HG02981 (cell line): ENCODE measurements around the gene DAB2.
"Not testable (repeated sequence)": the region's sequence is repeated elsewhere in the genome, so short reads cannot be mapped to it uniquely, and the experiment has no call there.

Experiments
- ATAC-seq: cut with Tn5 transposase; IDR thresholded peaks from one replicate; pipeline ENCODE4 v1.9.1; 2021; ENCODE audit warnings: mild to moderate bottlenecking, moderate library complexity; ENCODE audit not compliant: unreplicated experiment

The DAB2 gene

DNA sequence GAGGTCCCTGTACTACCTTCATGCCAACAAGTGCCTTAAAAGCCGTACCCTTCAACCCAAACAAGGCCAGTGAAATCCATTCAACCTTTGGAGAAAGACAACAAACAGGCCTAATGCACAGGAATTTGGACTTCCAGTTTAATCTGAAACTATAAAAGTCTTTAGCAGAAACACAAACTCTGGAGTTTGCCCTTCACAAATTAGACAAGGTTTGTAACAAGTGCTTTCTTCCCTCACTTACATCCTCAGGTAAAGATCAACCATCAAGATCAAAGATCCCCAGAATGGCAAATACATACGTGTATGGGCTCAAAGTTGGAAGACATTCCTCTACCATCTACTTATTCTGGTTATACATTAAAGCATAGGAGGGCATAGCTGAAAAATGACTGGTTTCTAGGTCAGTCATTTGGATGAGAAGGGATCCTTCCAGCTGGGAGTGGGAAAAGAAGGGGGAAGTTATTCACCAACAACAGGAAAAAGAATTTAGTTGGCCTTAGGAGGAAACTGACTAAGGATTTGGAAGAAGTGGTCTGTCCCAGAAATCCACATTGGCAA lies 2.0 kb downstream of the DAB2 start:
- no peak for ATAC-seq

- no peak for ATAC-seq
These were observed 2.7 kb downstream of the DAB2 start for GRCh38 chr5:39422036-39422606.

DNA sequence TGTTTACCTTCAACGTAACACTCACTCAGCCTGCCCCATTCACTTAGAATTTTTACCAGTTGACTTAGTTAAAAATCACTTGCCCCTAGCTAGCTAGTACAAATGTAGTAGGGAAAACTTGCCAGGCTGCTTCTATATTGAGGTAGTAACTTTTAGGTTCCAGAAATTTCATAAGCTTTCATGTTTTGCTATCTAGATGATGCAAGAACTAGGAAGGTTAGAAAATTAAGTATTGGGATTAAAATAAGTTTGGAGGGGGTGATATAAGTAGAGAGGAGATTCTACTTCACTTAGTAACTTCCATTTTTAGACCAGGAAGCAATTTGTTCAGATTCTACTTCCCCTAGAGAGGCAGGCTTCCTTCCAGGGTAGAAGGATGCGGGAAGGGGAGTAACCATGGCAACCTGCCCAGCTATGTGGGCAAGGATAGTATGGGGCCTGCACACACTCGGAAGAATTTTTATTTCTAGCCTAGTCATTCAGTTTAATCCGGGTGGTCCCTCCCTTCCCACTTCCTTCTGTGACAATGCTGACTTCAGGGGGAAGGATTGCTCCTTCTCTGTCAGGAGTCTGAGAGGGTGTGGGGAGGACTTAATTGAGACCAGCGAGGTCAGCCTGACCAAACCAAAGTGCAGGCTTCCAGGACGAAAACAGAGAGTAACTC lies 4.2 kb downstream of the DAB2 start:
- no peak for ATAC-seq

DNA sequence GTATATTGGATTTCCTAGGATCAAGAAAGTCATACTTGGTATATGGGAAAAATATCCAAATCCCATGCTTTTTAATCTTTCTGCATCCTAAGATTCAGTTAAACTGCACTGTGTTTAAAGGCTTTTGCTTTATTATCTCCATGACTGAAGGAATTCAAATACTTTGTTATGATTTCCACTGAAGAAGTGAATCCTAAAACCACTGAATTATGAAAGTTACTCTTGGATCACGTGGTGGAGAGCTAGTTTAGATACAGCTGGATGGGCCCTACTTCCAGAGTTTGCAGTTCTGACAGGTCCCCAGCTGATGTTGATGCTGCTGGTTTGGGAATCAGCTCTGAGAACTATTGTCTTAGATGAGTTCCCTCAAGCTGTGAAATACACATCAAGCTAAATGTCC lies 5.0 kb downstream of the DAB2 start:
- ATAC-seq = no peak

- no peak for ATAC-seq
These were observed 6.8 kb downstream of the DAB2 start for GRCh38 chr5:39417979-39418378.

DNA sequence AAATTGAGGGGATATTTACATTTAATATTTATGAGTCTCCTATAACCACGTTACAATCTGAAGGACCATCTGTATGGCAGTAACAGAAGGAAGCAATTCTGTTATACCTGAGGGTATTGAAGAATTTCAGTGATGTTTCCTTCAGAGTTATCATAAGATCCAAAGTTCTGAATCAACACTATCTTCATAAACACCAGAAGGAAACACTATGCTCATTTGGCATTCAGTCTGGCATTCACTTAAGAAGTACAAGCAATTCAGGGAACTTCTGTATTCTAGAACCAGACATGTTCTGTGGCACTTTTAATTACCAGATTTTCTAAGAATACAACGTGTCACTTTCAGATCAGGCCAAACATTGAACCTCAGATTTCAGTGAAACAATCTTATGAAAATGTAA lies 9.6 kb downstream of the DAB2 start:
- ATAC-seq = no peak

DNA sequence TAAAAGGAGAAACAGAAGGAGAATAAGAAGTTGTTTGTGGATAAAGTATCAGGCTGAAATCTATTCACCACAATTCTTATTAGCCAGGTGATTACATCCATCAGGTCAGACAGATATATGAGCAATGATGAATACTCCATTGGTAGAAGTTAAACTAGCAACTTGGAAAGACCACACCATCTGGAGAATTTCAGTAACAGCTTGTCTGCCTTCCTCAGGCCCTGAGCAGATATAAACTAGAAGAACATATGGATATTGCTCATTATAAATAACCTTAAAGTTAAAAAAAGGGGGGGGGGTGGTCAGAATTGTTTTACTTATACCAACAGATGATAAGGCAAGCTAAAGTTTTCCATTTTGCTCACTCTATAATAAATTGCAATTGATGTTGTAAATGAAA lies 10.4 kb downstream of the DAB2 start:
- ATAC-seq = no peak

- ATAC-seq = no peak
These were observed 11.0 kb downstream of the DAB2 start for GRCh38 chr5:39413771-39414170.

DNA sequence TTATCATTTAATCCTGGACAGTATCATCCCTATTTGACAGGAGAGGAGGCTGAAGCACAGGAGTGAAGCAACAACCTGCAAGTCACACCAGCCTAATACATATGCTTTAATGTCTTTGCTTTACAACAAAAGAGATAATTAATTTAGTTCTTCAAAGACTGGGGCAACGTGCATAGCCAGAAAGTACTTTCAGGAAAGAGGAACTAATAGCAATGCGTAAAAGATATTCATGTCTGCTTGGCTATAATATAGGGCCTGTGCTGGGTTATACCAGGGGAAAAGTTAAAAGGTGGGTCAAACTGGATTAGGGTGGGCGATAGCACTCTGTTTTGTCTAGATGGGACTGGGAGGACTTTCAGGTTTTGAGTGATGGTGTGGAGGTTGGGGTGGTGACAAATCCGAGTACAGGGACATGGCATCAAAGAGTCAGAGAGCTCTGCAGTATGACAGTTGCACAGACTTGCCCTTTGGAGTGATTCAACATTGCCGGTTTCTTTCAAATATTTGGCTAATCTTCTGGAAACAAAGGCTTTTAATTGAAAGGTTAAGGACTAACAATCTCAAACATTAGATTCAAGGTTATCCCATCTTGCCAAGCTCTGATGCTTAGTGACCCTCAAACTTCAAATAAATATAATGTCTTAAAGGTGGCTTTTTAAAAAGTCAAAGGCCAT lies 11.9 kb downstream of the DAB2 start:
- no peak for ATAC-seq

DNA sequence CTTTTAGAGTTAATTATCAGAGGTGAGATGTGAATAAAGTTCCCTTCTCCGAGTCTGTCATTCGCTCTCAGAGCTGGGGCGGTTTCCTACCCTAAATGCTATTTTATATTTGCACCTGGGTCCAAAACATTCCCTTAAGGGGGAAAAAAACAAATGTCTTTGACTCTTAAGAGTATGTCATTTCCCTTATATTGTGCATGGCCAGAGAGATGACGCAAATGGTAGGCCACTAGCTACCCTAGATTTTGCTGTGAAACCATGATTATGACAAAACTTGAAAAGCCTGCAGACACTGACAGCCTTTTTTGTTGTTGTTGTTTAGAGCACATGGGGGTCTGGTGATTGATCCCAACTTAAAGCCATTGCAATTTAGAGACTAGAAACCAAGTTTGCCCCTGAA lies 12.8 kb downstream of the DAB2 start:
- no peak for ATAC-seq

DNA sequence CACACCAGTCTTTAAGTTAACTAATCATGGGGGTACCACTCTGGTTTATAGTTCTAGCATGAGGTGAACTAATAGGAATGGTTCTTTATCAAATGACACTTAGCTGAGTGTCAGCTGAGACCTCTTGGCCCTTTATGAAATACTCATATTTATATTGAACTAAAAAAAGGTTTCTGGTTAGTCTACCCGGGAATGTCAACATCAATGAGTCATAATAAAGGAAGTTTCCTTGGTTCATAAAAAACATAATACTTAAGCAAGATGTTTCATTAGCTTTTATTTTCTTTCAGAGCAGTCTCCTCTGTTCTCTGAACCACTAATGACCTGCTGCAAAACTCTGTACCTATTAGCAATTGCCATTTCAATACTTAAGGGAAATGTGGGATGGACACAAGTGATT lies 13.7 kb downstream of the DAB2 start:
- ATAC-seq = no peak

GRCh38 chr5:39409033-39409432 lies 15.7 kb downstream of the DAB2 start:
- no peak for ATAC-seq

- no peak for ATAC-seq
These were observed 19.5 kb downstream of the DAB2 start for GRCh38 chr5:39405083-39405843.

DNA sequence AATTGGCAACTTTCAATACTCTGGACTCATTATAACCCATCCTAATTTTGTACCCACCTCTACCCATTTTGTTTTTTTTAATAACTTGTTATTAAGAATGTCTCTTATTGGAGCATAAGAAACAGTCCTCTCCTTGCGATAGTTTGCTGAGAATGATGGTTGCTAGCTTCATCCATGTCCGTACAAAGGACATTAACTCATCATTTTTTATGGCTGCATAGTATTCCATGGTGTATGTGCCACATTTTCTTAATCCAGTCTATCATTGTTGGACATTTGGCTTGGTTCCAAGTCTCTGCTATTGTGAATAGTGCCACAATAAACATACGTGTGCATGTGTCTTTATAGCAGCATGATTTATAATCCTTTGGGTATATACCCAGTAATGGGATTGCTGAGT lies 21.0 kb downstream of the DAB2 start:
- not testable (repeated sequence) for ATAC-seq

DNA sequence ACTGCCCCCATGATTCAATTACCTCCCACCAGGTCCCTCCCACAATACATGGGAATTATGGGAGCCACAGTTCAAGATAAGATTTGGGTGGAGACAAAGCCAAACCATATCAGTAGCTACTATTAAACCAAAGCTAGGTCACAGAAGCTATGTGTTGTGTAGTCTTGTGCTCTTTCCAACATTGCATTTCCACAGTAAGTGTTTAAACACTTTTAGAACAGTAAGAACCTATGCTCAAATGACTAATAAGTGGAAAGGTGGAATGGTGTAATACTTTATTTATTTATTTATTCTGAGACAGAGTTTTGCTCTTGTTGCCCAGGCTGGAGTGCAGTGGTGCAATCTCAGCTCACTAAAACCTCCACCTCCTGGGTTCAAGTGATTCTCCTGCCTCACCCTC lies 22.6 kb downstream of the DAB2 start:
- not testable (repeated sequence) for ATAC-seq

DNA sequence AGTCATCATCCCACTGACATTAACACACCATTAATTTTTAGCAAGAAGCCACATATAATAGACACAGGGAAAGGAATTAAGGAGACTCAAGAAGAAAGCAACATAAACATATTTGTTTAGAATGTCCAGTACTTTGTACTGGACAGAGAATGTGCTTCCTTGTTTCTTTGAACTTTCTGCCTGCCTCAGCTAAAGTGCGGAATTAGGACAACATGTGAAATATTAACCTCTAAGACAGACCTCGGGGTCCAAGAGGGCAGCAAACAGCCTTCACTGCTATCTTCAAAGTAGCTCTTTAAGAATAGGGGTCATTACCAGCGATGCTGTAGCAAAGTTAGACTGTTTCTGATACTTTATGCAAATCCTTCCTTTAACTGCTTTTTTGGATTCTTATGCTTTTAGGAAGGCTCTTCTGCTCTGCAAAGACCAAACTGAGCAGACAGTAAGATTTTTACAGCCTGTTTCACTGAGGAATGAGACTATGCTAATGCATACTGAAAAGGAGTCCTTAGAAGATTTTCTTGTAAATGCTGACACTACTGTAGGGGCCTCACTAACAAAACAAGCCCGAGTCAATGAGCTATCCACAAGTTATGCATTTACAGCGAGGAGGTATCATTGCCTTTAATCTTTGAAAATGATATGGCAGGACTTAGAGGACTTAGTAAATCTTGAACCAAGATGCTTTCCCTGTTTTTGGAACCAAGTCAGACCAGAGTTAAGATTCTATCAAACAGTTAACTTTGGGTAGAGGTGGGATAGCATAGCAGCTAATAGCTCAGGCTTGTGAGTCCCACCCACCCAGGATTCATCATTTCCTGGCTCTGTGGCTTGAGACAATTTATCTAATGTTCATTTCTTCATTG lies 23.8 kb downstream of the DAB2 start:
- ATAC-seq = no peak

- no peak for ATAC-seq
These were observed 25.4 kb downstream of the DAB2 start for GRCh38 chr5:39399135-39400036.

GRCh38 chr5:39396843-39397242 lies 27.9 kb downstream of the DAB2 start:
- ATAC-seq = no peak

DNA sequence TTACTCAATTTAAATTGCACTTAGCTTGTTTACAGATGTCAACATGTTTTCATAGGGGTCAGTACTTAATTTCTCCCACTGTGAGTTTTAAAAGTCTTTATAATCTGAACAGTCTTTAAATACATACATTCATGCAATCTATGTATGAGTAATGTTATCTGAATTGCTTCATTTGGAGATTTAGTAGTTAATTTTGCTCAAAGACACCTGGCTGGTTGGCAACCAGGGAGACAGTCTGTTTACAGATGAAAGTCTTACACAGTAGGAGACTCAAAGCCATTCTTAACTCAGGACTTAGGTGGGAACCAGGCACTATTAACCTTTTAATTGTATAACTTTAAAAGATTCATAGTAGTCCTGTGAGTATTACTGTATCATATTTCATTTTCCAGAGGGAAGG lies 29.3 kb downstream of the DAB2 start:
- ATAC-seq = no peak

- ATAC-seq = no peak
These were observed 29.8 kb downstream of the DAB2 start for GRCh38 chr5:39394946-39395345.
